Measurements from ENCODE around the gene PRM2.

Gene PRM2

GRCh38 chr16:11250786-11251524 lies 25.3 kb downstream of the PRM2 start:
- no peak overlapping the region for H3K27ac ChIP-seq
- no peaks in the 10 kb centered on the region for H3K36me3 ChIP-seq
- TF ChIP-seq CTCF (IDR thresholded peaks at IDR 0.05), result no peak
- peaks cover 43% of the 10 kb centered on the region for H3K27me3 ChIP-seq
- no peaks in the 10 kb centered on the region for H3K9me3 ChIP-seq
- H3K4me3 ChIP-seq (ENCODE audit: low read depth in 1 of 2, low read length in 1 of 2), result no peak overlapping the region
- peaks cover 10 to 12% of the 10 kb centered on the region in 2 experiments for H3K4me1 ChIP-seq (ENCODE audit: control insufficient read depth in 1 of 2, insufficient read depth in 1 of 2, low read depth in 1 of 2, low read length in 1 of 2)

- peaks cover 8 to 9% of the 10 kb centered on the region in 2 experiments for H3K4me1 ChIP-seq (ENCODE audit: control insufficient read depth in 1 of 2, insufficient read depth in 1 of 2, low read depth in 1 of 2, low read length in 1 of 2)
- H3K27ac ChIP-seq, result no peak overlapping the region
- H3K36me3 ChIP-seq, result no peaks in the 10 kb centered on the region
- no peaks in the 10 kb centered on the region for H3K9me3 ChIP-seq
- no peak for TF ChIP-seq CTCF (IDR thresholded peaks at IDR 0.05)
- H3K4me3 ChIP-seq (ENCODE audit: low read depth in 1 of 2, low read length in 1 of 2), result no peak overlapping the region
- H3K27me3 ChIP-seq, result peaks cover 40% of the 10 kb centered on the region
These were observed 26.0 kb downstream of the PRM2 start for GRCh38 chr16:11250091-11250785.

- peaks cover under 1% of the 10 kb centered on the region in 2 experiments for H3K4me1 ChIP-seq (ENCODE audit: control insufficient read depth in 1 of 2, insufficient read depth in 1 of 2, low read depth in 1 of 2, low read length in 1 of 2)
- no peak overlapping the region for H3K27ac ChIP-seq
- no peaks in the 10 kb centered on the region for H3K9me3 ChIP-seq
These were observed 26.8 kb downstream of the PRM2 start for GRCh38 chr16:11249233-11250061.

GRCh38 chr16:11248133-11248532 lies 28.1 kb downstream of the PRM2 start:
- no peak overlapping the region for H3K27ac ChIP-seq
- H3K36me3 ChIP-seq, result no peaks in the 10 kb centered on the region
- no peak for TF ChIP-seq CTCF (IDR thresholded peaks at IDR 0.05)
- H3K4me1 ChIP-seq (ENCODE audit: control insufficient read depth in 1 of 2, insufficient read depth in 1 of 2, low read depth in 1 of 2, low read length in 1 of 2), result no peaks in the 10 kb centered on the region
- H3K4me3 ChIP-seq (ENCODE audit: low read depth in 1 of 2, low read length in 1 of 2), result no peak overlapping the region
- no peaks in the 10 kb centered on the region for H3K9me3 ChIP-seq
- peaks cover 23% of the 10 kb centered on the region for H3K27me3 ChIP-seq

More at GRCh38 chr16:11249233-11250061, 26.8 kb downstream of the PRM2 start:
- no peak for TF ChIP-seq CTCF (IDR thresholded peaks at IDR 0.05)
- H3K27me3 ChIP-seq, result peaks cover 32% of the 10 kb centered on the region
- no peak overlapping the region for H3K4me3 ChIP-seq (ENCODE audit: low read depth in 1 of 2, low read length in 1 of 2)
- no peaks in the 10 kb centered on the region for H3K36me3 ChIP-seq

- H3K4me1 ChIP-seq (ENCODE audit: control insufficient read depth in 1 of 2, insufficient read depth in 1 of 2, low read depth in 1 of 2, low read length in 1 of 2), result no peaks in the 10 kb centered on the region
- H3K27ac ChIP-seq, result no peak overlapping the region
- H3K27me3 ChIP-seq, result peaks cover 8% of the 10 kb centered on the region
- H3K4me3 ChIP-seq (ENCODE audit: low read depth in 1 of 2, low read length in 1 of 2), result no peak overlapping the region
- no peaks in the 10 kb centered on the region for H3K36me3 ChIP-seq
- H3K9me3 ChIP-seq, result no peaks in the 10 kb centered on the region
- no peak for TF ChIP-seq CTCF (IDR thresholded peaks at IDR 0.05)
These were observed 30.3 kb downstream of the PRM2 start for GRCh38 chr16:11245988-11246387.
